Kidney (tissue), 14 donors: ENCODE data around the gene TMPRSS15. TPM values are rescaled to one million over a fixed set of nuclear protein-coding genes. Genes with fewer than 3 reads are reported as not detected.

Experiments
- DNase-seq, 5 donors: peaks; one replicate each; pipeline ENCODE4 v3.0.0-alpha.2; 2013 to 2020
- FAIRE-seq: peaks from 2 replicates; lab custom pipeline; 2012; peaks lifted over from hg19 to GRCh38; lab: Jason Lieb, UNC
- H3K27ac ChIP-seq, 2 donors: one replicate each; pipeline ENCODE4 v1.7.0; 2013; ENCODE audit warnings: low read depth in 2 of 2, low read length in 2 of 2, inconsistent platforms in 1 of 2
- H3K27me3 ChIP-seq: one replicate; pipeline ENCODE4 v1.7.1; 2013; ENCODE audit warnings: low read length, inconsistent platforms; ENCODE audit not compliant: control insufficient read depth, insufficient read depth
- H3K36me3 ChIP-seq, 3 donors: one replicate each; pipeline versions ENCODE4 v1.7.0 to v1.7.1; 2013; ENCODE audit warnings: low read length in 3 of 3, control low read depth in 1 of 3, inconsistent platforms in 1 of 3; ENCODE audit not compliant: insufficient read depth in 3 of 3, control insufficient read depth in 2 of 3
- H3K4me1 ChIP-seq, 3 donors: one replicate each; pipeline versions ENCODE4 v1.7.0 to v1.7.1; 2013; ENCODE audit warnings: low read length in 3 of 3, inconsistent platforms in 1 of 3, low read depth in 1 of 3; ENCODE audit not compliant: control insufficient read depth in 2 of 3, insufficient read depth in 2 of 3
- H3K4me3 ChIP-seq, 3 donors: one replicate each; pipeline versions ENCODE4 v1.7.0 to v1.8.1; 2013; ENCODE audit warnings: low read length in 3 of 3, control low read depth in 1 of 3, inconsistent platforms in 1 of 3
- H3K9ac ChIP-seq, 3 donors: one replicate each; pipeline versions ENCODE4 v1.7.0 to v1.7.1; 2013; ENCODE audit warnings: low read length in 3 of 3, control low read depth in 1 of 3, inconsistent platforms in 1 of 3
- H3K9me3 ChIP-seq, 3 donors: one replicate each; pipeline versions ENCODE4 v1.7.0 to v1.7.1; 2013; ENCODE audit warnings: low read length in 3 of 3, control low read depth in 1 of 3, inconsistent platforms in 1 of 3; ENCODE audit not compliant: control insufficient read depth in 2 of 3, insufficient read depth in 1 of 3
- intact Hi-C: fragments of 100-400 bp; cut with DNase I; formaldehyde crosslinking; loops from one replicate; pipeline ENCODE4 v1.11.1; 2022
- polyA plus RNA-seq: library from polyadenylated mRNA; stranded (reverse); fragments of 350-450 nt; fragmentation: Illumina TruSeq; extraction: RNeasy Lipid Tissue Mini Kit (QIAGEN cat#74804); gene quantifications from one replicate; pipeline ENCODE4 v1.2.3, GENCODE V29; 2014; ENCODE audit warnings: low read depth, low replicate concordance; ENCODE audit not compliant: insufficient read depth
- total RNA-seq: library from RNA; stranded (reverse); fragmentation: NEBNext Ultra II Directional; extraction: Animal tissue kit (Norgen Biotek cat#: 25700); gene quantifications from one replicate; pipeline ENCODE4 v1.2.1, GENCODE V29; 2021
- TF ChIP-seq, protein P1 (sequence below): IDR thresholded peaks from 3 replicates; pipeline ENCODE4 v1.5.1; 2012; ENCODE audit warnings: mild to moderate bottlenecking, moderate library complexity, borderline replicate concordance; ENCODE audit not compliant: insufficient read depth; ENCODE audit errors: extremely low read depth
- donor health status: control.
- donor health status: control.
- donor health status: control.
- donor health status: control.
- donor health status: control.
- donor health status: DM: yes; HTN: yes; CAD: no.
- donor health status: Normal renal cell carcinoma (clear cell type).

The TMPRSS15 gene
- total and polyA plus RNA-seq, 2 donors from 2014 or later: 0.09 TPM; not detected in 1

DNA sequence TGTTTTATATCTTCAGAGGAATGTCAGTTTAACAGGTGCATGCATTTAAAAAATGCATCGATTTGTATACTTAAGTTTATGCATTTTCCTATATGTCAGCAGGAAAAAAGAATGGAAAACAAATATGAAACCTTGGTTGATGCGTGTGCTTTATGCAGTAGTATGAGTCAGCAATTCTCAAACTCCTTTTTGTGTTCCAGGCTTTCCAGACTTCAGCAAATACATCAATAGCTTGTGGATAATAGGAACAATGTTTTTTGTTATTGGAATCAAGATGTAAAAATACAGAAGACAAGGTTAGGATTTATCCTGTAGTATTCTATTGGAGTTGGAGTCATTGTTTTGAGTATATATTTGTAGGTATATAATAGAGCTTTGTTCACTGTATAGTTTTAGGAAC, 113.7 kb downstream of the TMPRSS15 start:
- no peaks in the 10 kb centered on the region for H3K9me3 ChIP-seq
- H3K27ac ChIP-seq: no peak overlapping the region
- DNase-seq (no peak), FAIRE-seq (no peak)
- TF ChIP-seq, protein P1, sequence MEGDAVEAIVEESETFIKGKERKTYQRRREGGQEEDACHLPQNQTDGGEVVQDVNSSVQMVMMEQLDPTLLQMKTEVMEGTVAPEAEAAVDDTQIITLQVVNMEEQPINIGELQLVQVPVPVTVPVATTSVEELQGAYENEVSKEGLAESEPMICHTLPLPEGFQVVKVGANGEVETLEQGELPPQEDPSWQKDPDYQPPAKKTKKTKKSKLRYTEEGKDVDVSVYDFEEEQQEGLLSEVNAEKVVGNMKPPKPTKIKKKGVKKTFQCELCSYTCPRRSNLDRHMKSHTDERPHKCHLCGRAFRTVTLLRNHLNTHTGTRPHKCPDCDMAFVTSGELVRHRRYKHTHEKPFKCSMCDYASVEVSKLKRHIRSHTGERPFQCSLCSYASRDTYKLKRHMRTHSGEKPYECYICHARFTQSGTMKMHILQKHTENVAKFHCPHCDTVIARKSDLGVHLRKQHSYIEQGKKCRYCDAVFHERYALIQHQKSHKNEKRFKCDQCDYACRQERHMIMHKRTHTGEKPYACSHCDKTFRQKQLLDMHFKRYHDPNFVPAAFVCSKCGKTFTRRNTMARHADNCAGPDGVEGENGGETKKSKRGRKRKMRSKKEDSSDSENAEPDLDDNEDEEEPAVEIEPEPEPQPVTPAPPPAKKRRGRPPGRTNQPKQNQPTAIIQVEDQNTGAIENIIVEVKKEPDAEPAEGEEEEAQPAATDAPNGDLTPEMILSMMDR: no peak
- H3K9ac ChIP-seq: no peak overlapping the region
- intact Hi-C loops: no loop called here
- no peaks in the 10 kb centered on the region for H3K36me3 ChIP-seq
- H3K4me3 ChIP-seq: no peak overlapping the region
- no peaks in the 10 kb centered on the region for H3K4me1 ChIP-seq
- H3K27me3 ChIP-seq: no peaks in the 10 kb centered on the region

DNA sequence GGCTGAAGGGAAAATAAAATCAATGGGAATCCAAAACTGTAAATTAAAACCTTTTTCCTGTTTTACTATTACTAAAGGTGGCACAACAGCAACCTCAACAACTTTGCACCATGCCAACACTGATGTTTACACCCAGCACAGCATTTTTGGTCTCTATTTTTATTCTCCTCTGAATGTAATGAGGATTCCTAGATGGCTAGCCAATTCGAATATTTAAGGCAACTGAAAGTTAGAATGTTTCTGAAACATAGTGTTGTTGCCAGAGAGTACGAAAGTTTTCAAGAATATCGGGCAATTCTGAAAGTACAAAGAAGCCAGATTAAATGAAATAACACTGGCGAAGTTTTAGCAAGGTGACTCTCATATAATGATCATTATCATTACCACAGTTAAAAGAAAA, 118.2 kb downstream of the TMPRSS15 start:
- H3K36me3 ChIP-seq: no peaks in the 10 kb centered on the region
- H3K4me3 ChIP-seq: no peak overlapping the region
- FAIRE-seq (no peak), DNase-seq (no peak)
- no peak overlapping the region for H3K27ac ChIP-seq
- no peaks in the 10 kb centered on the region for H3K4me1 ChIP-seq
- no peaks in the 10 kb centered on the region for H3K27me3 ChIP-seq
- no peaks in the 10 kb centered on the region for H3K9me3 ChIP-seq
- TF ChIP-seq, protein P1: no peak
- intact Hi-C loops: no loop called here
- H3K9ac ChIP-seq: no peak overlapping the region

DNA sequence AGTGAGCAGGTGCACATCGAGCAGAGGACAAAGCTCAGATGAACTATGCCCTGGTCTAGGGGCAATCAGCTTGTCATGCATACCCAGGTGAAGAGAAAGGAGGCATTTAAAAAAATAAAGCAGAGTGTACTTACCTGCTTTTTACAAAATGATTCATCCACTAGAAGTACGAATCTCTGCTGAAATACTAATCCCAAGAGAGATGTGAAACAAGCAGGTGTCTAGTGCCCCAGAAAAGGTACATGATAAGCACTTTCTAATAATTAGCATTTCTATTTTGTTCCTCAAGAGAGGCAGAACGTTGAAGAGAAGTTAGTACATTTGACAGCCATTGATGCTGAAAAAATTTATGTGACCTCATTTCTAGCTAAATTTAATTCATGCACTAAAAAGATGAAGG, 127.8 kb downstream of the TMPRSS15 start:
- Histone ChIP-seq H3K9ac (no peak overlapping the region), H3K4me3 (no peak overlapping the region), H3K27ac (no peak overlapping the region), H3K9me3 (no peaks in the 10 kb centered on the region), H3K4me1 (no peaks in the 10 kb centered on the region), H3K36me3 (no peaks in the 10 kb centered on the region), H3K27me3 (no peaks in the 10 kb centered on the region)
- TF ChIP-seq, protein P1: no peak
- intact Hi-C loops: no loop called here
- FAIRE-seq: no peak
- DNase-seq: no peak

DNA sequence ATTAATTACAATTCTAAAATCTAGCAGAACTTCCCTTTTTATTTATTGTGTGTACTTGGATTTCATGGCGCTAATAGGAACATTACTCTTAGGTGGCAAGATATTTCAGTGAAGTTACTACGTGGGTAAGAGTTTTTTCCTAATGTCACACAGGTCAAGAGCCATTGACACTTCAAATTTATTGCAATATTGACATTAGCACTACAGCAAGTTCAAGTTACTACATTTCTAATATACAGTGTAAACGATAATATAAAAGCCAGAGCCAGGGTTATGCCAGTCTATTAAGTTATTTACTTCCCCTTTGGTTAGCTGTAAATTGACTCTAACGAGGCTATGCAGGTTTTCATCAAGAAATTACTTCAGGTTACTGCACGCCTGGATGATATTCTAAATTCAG, 129.2 kb downstream of the TMPRSS15 start:
- intact Hi-C loops: no loop called here
- no peak overlapping the region for H3K9ac ChIP-seq
- no peak overlapping the region for H3K4me3 ChIP-seq
- H3K4me1 ChIP-seq: no peaks in the 10 kb centered on the region
- H3K27me3 ChIP-seq: no peaks in the 10 kb centered on the region
- DNase-seq (no peak), FAIRE-seq (no peak)
- no peaks in the 10 kb centered on the region for H3K9me3 ChIP-seq
- H3K36me3 ChIP-seq: no peaks in the 10 kb centered on the region
- TF ChIP-seq, protein P1: no peak
- H3K27ac ChIP-seq: no peak overlapping the region
